Fibroblast of skin of left quadriceps (primary cell): ENCODE results near the gene ST6GALNAC3.

ENCODE experiments used
- DNase-seq, 2 experiments: peaks; one replicate each; pipeline ENCODE4 v3.0.0-alpha.2; 2013; ENCODE audit warnings: low read depth in 2 of 2

The ST6GALNAC3 gene

GRCh38 chr1:76426606-76427005 is 352.1 kb downstream of the ST6GALNAC3 start:
- no peak for DNase-seq

- DNase-seq: no peak
Observed at GRCh38 chr1:76428028-76428427, 353.5 kb downstream of the ST6GALNAC3 start.

- DNase-seq: no peak
Observed at GRCh38 chr1:76430531-76430930, 356.0 kb downstream of the ST6GALNAC3 start.

GRCh38 chr1:76433526-76433925 is 359.0 kb downstream of the ST6GALNAC3 start:
- DNase-seq: no peak

- no peak for DNase-seq
Observed at GRCh38 chr1:76443217-76443616, 368.7 kb downstream of the ST6GALNAC3 start.

- DNase-seq: peak; percentile 19 to 23
Observed at GRCh38 chr1:76444773-76445172, 370.2 kb downstream of the ST6GALNAC3 start.

- DNase-seq: no peak
Observed at GRCh38 chr1:76450229-76450628, 375.7 kb downstream of the ST6GALNAC3 start.

- no peak for DNase-seq
Observed at GRCh38 chr1:76463278-76463677, 388.7 kb downstream of the ST6GALNAC3 start.

- DNase-seq: no peak
Observed at GRCh38 chr1:76463849-76464248, 389.3 kb downstream of the ST6GALNAC3 start.

GRCh38 chr1:76465030-76465429 is 390.5 kb downstream of the ST6GALNAC3 start:
- peak in 1 of 2 experiments; percentile 15 for DNase-seq

GRCh38 chr1:76470166-76470565 is 395.6 kb downstream of the ST6GALNAC3 start:
- no peak for DNase-seq

GRCh38 chr1:76471536-76471935 is 397.0 kb downstream of the ST6GALNAC3 start:
- no peak for DNase-seq

- no peak for DNase-seq
Observed at GRCh38 chr1:76473591-76473990, 399.0 kb downstream of the ST6GALNAC3 start.

GRCh38 chr1:76474922-76475321 is 400.4 kb downstream of the ST6GALNAC3 start:
- DNase-seq: no peak

- no peak for DNase-seq
Observed at GRCh38 chr1:76477156-76477555, 402.6 kb downstream of the ST6GALNAC3 start.

GRCh38 chr1:76480827-76481226 is 406.3 kb downstream of the ST6GALNAC3 start:
- no peak for DNase-seq

- DNase-seq: no peak
Observed at GRCh38 chr1:76481672-76482071, 407.1 kb downstream of the ST6GALNAC3 start.

- no peak for DNase-seq
Observed at GRCh38 chr1:76482272-76482671, 407.7 kb downstream of the ST6GALNAC3 start.

- no peak for DNase-seq
Observed at GRCh38 chr1:76491737-76492136, 417.2 kb downstream of the ST6GALNAC3 start.

GRCh38 chr1:76492752-76493430 is 418.3 kb downstream of the ST6GALNAC3 start:
- no peak for DNase-seq

GRCh38 chr1:76494807-76495206 is 420.3 kb downstream of the ST6GALNAC3 start:
- DNase-seq: no peak

GRCh38 chr1:76496871-76497270 is 422.3 kb downstream of the ST6GALNAC3 start:
- no peak for DNase-seq

GRCh38 chr1:76500116-76500515 is 425.6 kb downstream of the ST6GALNAC3 start:
- no peak for DNase-seq

GRCh38 chr1:76501136-76501535 is 426.6 kb downstream of the ST6GALNAC3 start:
- DNase-seq: no peak
